ENCODE data around the gene NUDT16L1.

Gene NUDT16L1

GRCh38 chr16:4683255-4684057 is 9.9 kb upstream of the NUDT16L1 start:
- no peak for DNase-seq

GRCh38 chr16:4684058-4684715 is 9.2 kb upstream of the NUDT16L1 start:
- no peak for DNase-seq

GRCh38 chr16:4684763-4685162 is 8.6 kb upstream of the NUDT16L1 start:
- DNase-seq, result no peak

- no peak for DNase-seq
These were observed 8.1 kb upstream of the NUDT16L1 start for GRCh38 chr16:4685292-4685691.

- DNase-seq, result no peak
These were observed 7.4 kb upstream of the NUDT16L1 start for GRCh38 chr16:4685776-4686496.

GRCh38 chr16:4686497-4687210 is 6.7 kb upstream of the NUDT16L1 start:
- no peak for DNase-seq

GRCh38 chr16:4687416-4687815 is 5.9 kb upstream of the NUDT16L1 start:
- DNase-seq, result no peak

GRCh38 chr16:4687946-4688673 is 5.3 kb upstream of the NUDT16L1 start:
- DNase-seq, result no peak

GRCh38 chr16:4688674-4689045 is 4.7 kb upstream of the NUDT16L1 start:
- no peak for DNase-seq

- no peak for DNase-seq
These were observed 4.2 kb upstream of the NUDT16L1 start for GRCh38 chr16:4689091-4689671.

GRCh38 chr16:4689864-4690704 is 3.3 kb upstream of the NUDT16L1 start:
- DNase-seq, result no peak

GRCh38 chr16:4690946-4691665 is 2.3 kb upstream of the NUDT16L1 start:
- DNase-seq, result no peak

- no peak for DNase-seq
These were observed 1.5 kb upstream of the NUDT16L1 start for GRCh38 chr16:4691666-4692412.

GRCh38 chr16:4692460-4693295 is 684 bp upstream of the NUDT16L1 start:
- no peak for DNase-seq

- DNase-seq, result peak; percentile 41
These were observed 737 bp downstream of the NUDT16L1 start for GRCh38 chr16:4693956-4694641.

GRCh38 chr16:4694642-4695451 is 1.5 kb downstream of the NUDT16L1 start:
- no peak for DNase-seq
